GM21390 (cell line): ENCODE measurements around the gene RIMBP2.

ENCODE experiments used
- ATAC-seq: cut with Tn5 transposase; IDR thresholded peaks from one replicate; pipeline ENCODE4 v1.9.1; 2021; ENCODE audit not compliant: unreplicated experiment

The RIMBP2 gene

GRCh38 chr12:130474599-130475269 is 241.4 kb downstream of the RIMBP2 start:
- no peak for ATAC-seq

DNA sequence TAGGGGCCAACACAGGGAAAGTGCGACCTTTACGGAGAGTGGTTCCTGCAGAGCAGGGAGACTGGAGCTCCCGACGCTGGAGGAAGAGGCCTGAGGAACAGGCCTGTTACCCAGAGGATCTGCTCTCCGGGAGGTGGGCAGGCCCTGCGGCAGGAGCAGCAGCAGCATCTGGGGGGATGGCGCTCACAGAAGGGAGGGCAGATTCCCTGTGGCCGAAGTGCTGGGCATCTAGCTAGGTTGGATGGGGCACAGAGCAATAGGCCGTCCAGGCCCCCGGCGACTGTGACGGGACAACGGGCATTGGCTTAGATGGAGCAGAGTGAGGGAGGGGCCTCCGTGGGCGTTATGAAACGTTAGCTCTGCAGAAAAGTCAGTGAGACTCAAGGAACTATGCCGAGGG is 242.8 kb downstream of the RIMBP2 start:
- no peak for ATAC-seq

- ATAC-seq: no peak
Observed at GRCh38 chr12:130470969-130471368, 245.1 kb downstream of the RIMBP2 start.

DNA sequence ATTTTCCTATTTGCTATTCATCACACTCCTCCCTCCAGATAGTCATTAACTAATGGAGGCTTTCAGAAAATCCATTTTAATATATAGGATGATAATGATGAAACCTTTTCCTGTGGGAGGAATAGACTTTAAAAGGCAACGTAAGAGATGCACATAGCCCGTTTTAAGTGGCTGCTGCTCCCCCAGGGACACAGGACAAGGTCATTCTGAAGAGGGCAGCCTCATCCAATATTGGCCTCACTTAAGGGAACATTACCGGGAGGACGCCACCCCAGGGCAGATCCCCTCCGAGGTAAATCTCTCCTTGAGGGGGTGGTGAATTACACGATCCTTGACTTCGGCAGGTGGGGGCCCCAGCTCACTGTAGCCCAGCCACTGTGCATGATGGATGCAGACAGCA is 246.5 kb downstream of the RIMBP2 start:
- no peak for ATAC-seq

DNA sequence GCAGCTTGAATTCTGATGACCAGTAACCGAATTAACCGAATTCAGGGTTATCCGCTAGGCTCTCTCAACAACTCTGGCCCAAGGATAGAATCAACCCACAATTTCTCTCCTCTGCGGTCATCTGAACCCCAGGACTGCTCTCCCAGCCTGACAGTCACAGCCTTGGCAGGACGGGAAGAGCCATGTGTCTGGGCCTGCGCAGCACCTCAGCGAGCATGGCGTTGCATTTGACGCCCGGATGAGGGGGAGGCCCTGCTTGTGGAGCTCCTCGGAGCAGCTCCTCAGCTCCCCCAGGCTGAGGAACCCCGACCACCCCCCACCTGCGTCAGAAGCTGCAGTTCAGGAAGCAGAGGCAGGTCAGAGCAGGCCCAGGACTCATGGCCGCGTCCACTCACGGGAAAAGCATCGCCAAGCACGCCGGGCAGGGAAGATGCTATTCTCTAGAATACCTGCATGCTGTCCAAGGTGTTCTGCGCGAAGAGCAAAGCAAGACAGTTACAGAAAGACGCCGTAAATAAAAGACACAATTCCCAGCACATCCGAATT is 247.3 kb downstream of the RIMBP2 start:
- no peak for ATAC-seq

GRCh38 chr12:130468186-130468585 is 247.9 kb downstream of the RIMBP2 start:
- ATAC-seq: no peak

GRCh38 chr12:130465626-130466025 is 250.5 kb downstream of the RIMBP2 start:
- no peak for ATAC-seq

DNA sequence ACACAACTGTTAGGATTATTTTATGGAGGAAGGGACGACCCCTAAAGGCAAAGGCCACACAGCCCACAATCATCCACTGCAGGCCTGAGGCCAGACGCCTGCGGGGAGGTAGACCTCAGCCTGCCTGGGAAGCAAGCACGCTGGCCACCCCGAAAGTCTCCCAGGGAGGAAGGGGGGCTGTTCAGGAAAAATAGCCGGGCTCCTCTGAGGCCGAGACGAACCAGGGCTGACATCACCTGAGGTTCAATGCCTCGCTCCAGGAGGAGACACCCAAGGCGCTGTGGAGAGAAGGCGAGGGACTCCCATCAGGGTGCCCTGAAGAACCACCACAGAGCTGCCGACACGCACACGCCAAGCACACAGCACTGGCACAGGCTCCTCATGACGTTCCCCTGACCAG is 251.1 kb downstream of the RIMBP2 start:
- no peak for ATAC-seq

DNA sequence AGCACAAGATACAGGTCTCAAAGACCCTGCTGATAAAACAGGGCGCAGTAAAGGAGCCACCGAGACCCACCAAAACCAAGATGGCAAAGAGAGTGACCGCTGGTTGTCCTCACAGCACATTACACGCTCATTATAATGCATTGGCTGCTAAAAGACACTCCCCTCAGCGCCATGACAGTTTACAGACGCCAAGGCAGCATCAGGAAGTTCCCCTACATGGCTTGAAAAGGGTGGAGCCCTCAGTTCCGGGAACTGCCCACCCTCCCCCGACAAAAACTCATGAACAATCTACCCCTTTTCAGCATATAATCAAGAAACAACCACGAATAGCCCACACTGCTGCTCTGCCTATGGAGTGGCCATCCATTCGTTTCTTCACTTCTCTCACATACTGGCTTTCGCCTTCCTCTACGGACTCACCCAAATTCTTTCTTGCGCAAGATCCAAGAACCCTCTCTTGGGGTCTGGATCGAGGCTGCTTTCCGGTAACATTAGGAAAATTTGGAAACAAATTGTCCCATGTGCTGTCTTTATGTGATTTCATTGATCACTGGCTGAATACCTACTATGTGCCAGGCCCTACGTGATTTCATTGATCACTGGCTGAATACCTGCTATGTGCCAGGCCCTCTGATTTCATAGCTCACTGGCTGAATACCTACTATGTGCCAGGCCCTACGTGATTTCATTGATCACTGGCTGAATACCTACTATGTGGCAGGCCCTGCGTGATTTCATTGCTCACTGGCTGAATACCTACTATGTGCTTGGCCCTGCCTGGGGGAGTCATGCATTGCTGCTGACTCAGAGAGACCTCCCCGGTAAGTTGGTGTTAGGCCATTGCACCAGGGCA is 252.1 kb downstream of the RIMBP2 start:
- no peak for ATAC-seq

DNA sequence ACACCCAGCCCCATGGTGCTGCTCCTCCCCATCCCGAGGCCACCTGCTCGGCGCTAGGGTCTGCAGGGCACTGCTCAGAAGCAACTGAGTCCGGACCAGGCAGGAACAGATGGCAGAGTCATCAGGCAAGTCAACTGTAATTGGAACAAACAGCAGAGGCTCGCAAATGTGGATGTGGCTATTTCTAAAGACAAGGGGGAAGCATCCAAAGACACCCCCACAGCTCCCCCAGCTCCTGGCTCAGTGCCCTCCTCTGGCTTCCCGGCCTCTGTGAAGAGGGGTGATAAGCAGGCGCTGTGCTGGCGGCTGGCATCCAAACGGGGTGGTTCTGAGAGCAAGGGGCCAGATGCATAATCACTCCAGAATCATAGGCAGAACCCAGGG is 252.8 kb downstream of the RIMBP2 start:
- ATAC-seq: no peak

GRCh38 chr12:130462558-130463274 is 253.4 kb downstream of the RIMBP2 start:
- no peak for ATAC-seq

GRCh38 chr12:130461839-130462557 is 254.1 kb downstream of the RIMBP2 start:
- no peak for ATAC-seq

DNA sequence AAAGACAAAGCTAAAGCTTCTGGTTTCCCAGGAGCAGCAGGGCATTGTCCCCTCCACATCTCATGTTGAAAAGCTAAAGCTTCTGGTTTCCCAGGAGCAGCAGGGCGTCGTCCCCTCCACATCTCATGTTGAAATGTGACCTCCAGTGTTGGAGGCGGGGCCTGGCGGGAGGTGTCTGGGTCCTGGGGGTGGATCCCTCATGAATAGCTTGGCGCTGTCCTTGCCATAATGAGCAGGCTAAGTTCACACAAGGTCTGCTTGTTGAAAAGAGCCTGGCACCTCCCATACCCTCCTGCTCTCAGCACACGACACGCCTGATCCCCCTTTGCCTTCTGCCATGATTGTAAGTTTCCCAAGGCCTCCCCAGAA is 254.7 kb downstream of the RIMBP2 start:
- ATAC-seq: no peak

DNA sequence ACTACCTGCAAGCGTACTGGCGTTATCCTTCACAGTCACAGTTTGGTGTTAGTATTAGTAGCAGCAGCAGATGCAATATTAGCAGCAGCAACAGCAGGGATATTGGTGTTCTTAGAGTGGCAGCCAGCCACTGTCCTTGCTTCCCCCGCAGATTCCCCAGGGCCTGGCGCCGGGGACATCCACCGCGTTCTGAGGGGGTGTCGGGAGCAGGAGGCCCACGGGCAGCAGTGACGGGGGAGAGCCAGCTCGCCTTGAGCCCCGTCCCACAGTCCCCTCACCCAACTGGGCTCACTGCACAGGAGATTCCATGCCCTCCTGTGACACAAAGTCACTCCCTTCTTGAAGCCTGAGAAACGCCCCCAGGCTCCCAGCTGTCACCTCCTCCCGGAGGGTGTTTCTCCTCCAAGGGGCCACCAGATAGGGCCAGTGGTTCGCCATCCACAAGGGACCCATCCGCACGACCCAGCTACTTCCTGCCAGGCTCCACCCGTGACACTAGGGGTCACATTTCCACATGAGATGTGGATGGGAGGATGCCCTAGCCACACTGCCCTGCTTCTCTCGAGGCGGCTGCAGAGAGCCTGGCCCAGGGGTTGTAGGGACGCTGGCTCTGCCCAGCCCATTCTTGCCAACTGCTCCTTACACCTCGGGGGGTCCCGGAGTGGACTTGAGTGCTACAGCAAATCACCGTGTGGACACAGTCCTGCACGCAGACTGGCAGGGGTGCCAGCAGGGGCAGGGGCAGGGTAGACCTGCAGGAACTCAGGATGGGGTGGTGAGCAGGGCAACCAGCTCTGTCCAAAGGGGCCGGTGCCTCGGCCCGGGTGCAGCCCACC is 255.3 kb downstream of the RIMBP2 start:
- no peak for ATAC-seq

GRCh38 chr12:130459916-130460315 is 256.2 kb downstream of the RIMBP2 start:
- ATAC-seq: no peak

- ATAC-seq: no peak
Observed at GRCh38 chr12:130458341-130458740, 257.8 kb downstream of the RIMBP2 start.

DNA sequence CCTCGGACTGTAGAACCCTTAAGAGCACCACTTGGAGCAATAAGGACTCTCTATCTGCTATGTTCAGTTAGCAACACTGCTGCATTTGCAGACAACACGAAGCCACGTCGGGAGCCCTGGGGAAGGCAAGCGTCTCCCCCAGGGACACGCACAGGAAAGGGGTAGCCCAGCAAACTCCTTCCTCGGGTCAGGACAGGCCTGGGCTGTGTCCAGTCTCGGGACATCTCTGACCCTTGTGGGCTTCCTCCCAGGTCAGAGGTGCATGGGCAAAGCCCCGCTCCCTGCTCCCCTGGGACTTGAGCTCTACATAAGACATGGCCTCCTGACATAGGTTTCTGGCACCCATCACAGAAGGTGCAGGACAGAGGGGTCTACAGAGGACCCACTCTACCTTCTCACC is 258.9 kb downstream of the RIMBP2 start:
- ATAC-seq: no peak

DNA sequence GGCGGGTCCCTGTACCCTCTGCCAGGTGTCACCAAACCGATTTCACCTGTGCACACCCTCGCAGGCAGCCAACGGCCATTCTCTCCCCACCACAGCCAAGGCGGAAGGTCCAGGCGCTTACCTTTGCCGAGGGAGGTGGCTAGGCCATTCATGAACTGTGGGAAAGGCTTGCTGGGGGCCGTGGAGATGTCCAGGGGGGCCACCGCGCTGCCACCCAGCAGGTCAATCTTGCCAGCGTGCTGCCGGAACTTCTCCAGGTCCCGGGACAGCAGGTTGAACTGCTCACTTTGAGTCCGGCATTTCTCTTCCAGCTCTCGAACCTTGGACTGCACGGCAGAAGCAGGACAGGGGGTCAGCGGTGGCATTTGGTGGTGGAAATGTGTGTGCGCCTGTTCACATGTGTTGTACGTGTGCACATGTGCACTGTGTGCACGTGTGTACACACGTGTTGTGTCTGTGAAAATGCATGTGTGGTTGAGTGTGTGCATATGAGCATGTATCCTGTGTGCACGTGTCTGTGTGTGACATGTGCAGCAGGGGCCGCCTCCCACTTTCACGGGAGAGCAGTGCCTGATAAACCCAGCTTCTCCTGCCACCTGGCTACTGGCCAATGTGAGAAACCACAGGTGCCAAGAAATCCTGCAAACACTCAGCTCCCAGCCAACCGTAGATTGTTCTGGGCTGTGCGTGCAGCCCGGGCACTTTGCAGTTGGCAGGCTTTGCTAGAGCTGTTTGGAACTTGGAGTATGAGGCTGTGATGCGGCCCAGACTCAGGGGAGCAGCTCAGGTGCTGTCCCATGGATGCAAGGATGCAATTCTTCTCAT is 259.5 kb downstream of the RIMBP2 start:
- ATAC-seq: no peak

GRCh38 chr12:130455161-130455560 is 260.9 kb downstream of the RIMBP2 start:
- ATAC-seq: no peak
